ENCODE measurements around the gene RPS18. TPM values are rescaled to one million over a fixed set of nuclear protein-coding genes. Genes with fewer than 3 reads are reported as not detected.

RPS18 gene
- total and polyA plus RNA-seq, 2 of the 4 experiments (the other 2 are of a cell fraction): 6,577 to 8,417 TPM

DNA sequence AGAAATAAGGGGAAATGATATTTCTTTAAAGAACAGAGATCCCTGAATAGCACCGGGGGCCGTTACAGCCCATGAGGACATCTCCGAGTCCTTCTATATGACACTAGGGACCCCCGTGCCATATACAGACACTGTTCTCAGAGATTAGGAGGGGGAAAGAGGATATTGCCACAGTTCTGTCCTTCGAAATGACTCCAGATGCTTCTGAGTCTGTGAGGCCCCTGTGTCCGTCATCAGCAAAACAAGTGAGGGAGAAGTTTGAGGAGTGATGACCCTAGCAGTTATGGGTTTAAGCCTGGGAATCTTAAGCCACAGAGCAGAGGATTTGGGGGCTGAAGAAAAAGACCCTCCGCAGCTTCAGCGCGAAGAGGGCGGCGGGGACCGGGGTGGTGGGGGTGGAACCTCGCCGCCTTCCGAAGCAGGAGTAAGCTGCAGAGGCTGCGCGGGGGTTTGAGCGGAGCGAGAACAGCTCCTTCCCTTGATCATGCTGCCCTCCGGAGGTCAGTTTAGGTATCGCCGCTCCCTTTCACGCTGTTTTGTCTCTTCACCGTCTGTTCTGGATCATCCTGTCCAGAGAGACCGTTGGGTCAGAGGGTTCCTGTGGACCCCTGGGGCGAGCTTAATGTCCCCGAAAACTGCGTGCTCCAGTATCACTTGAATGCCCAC is 23.8 kb upstream of the RPS18 start:
- peak overlapping the region; percentile 69 for H3K56ac ChIP-seq (ENCODE audit: extremely low read depth, insufficient read depth, low read length)
- peak overlapping the region; percentile 81 for H2BK5ac ChIP-seq (ENCODE audit: low read depth, low read length, poor library complexity, severe bottlenecking)
- peak overlapping the region; percentile 46 for H3K4me3 ChIP-seq (ENCODE audit: insufficient read depth, low read depth, low read length)
- H3K9ac ChIP-seq (ENCODE audit: low read depth, low read length): peak overlapping the region; percentile 82
- ChIA-PET CTCF (interaction anchor here (0.6 to 1.4 kb wide), 10 partner anchors 10 to 232 kb away, joined by 3 to 6 read pairs (median 3); no protein-coding TSS in a partner anchor), POLR2A (ENCODE audit: unreplicated experiment) (interaction anchor here (0.5 to 0.6 kb wide), 4 partner anchors 8 to 410 kb away, joined by 3 to 6 read pairs (median 4); no protein-coding TSS in a partner anchor)
- H3K27ac ChIP-seq (ENCODE audit: insufficient read depth, low read length): peak overlapping the region; percentile 84
- dilution Hi-C loops (cut with HindIII; ENCODE audit: low sequenced_read_pairs, unreplicated experiment): no loop called here
- ATAC-seq (ENCODE audit: low read depth): peak; percentile 59
- H3K36me3 ChIP-seq (ENCODE audit: control insufficient read depth, insufficient read depth, low read length): peaks cover 8% of the 10 kb centered on the region; the same call in 1 of the 2 replicates
- peaks cover 3% of the 10 kb centered on the region; the same call in 1 of the 2 replicates for H4K20me1 ChIP-seq (ENCODE audit: insufficient read depth, low read length)
- H4K91ac ChIP-seq (ENCODE audit: insufficient read depth, low read depth, low read length): peak overlapping the region; percentile 66
- H3K4me1 ChIP-seq (ENCODE audit: control insufficient read depth, insufficient read depth, low read length): peaks cover 12% of the 10 kb centered on the region
- peak overlapping the region; percentile 41 to 88 for H4K8ac ChIP-seq (ENCODE audit: low read depth in 2 of 2, low read length in 2 of 2)
- peak overlapping the region; percentile 89 for H3K4me2 ChIP-seq (ENCODE audit: low read depth, low read length)
- peaks cover 0 to 24% of the 10 kb centered on the region in 2 experiments; a peak in 2 of 4 replicates for H3K79me1 ChIP-seq (ENCODE audit: low read depth in 1 of 2, low read length in 2 of 2)
- intact Hi-C loops (cut with micrococcal nuclease): loop anchor here (1.0 to 5.0 kb wide), 8 partner anchors 47 to 361 kb away; partner anchors contain the start of genes RXRB and SLC39A7
- TF ChIP-seq, protein P1, sequence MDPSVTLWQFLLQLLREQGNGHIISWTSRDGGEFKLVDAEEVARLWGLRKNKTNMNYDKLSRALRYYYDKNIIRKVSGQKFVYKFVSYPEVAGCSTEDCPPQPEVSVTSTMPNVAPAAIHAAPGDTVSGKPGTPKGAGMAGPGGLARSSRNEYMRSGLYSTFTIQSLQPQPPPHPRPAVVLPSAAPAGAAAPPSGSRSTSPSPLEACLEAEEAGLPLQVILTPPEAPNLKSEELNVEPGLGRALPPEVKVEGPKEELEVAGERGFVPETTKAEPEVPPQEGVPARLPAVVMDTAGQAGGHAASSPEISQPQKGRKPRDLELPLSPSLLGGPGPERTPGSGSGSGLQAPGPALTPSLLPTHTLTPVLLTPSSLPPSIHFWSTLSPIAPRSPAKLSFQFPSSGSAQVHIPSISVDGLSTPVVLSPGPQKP (IDR thresholded peaks at IDR 0.05; ENCODE audit: borderline replicate concordance, low read depth, low read length): no peak
- TF ChIP-seq, protein P2, sequence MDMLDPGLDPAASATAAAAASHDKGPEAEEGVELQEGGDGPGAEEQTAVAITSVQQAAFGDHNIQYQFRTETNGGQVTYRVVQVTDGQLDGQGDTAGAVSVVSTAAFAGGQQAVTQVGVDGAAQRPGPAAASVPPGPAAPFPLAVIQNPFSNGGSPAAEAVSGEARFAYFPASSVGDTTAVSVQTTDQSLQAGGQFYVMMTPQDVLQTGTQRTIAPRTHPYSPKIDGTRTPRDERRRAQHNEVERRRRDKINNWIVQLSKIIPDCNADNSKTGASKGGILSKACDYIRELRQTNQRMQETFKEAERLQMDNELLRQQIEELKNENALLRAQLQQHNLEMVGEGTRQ (IDR thresholded peaks at IDR 0.05; ENCODE audit: low read depth, low read length): no peak
- TF ChIP-seq POLR2A (IDR thresholded peaks at IDR 0.05; ENCODE audit: low read depth, low read length) (peak; percentile 20; the same call in 1 of the 2 replicates), NFE2L2 (IDR thresholded peaks at IDR 0.05; ENCODE audit: low read depth, low read length) (peak; percentile 12; the same call in 1 of the 2 replicates), RFX5 (IDR thresholded peaks at IDR 0.05; ENCODE audit: low read depth, low read length) (no peak), SMC3 (IDR thresholded peaks at IDR 0.05; ENCODE audit: low read depth, low read length) (peak; percentile 81), RAD21 (IDR thresholded peaks at IDR 0.05; ENCODE audit: low read length) (peak; percentile 97), CEBPB (IDR thresholded peaks at IDR 0.05; ENCODE audit: low read depth, low read length) (no peak), MXI1 (IDR thresholded peaks at IDR 0.05; ENCODE audit: borderline replicate concordance, low read depth, low read length) (peak; percentile 54; the same call in 1 of the 2 replicates), MAZ (IDR thresholded peaks at IDR 0.05; ENCODE audit: borderline replicate concordance, low read depth, low read length) (peak; percentile 68; the same call in 1 of the 2 replicates)
- TF ChIP-seq, protein P3, sequence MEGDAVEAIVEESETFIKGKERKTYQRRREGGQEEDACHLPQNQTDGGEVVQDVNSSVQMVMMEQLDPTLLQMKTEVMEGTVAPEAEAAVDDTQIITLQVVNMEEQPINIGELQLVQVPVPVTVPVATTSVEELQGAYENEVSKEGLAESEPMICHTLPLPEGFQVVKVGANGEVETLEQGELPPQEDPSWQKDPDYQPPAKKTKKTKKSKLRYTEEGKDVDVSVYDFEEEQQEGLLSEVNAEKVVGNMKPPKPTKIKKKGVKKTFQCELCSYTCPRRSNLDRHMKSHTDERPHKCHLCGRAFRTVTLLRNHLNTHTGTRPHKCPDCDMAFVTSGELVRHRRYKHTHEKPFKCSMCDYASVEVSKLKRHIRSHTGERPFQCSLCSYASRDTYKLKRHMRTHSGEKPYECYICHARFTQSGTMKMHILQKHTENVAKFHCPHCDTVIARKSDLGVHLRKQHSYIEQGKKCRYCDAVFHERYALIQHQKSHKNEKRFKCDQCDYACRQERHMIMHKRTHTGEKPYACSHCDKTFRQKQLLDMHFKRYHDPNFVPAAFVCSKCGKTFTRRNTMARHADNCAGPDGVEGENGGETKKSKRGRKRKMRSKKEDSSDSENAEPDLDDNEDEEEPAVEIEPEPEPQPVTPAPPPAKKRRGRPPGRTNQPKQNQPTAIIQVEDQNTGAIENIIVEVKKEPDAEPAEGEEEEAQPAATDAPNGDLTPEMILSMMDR (conservative IDR thresholded peaks at IDR 0.05; ENCODE audit: low read depth, low read length): peak; percentile 96
- in situ Hi-C loops (cut with MboI; ENCODE audit: low sequenced_read_pairs): loop anchor here (5.0 to 10.0 kb wide), 3 partner anchors 86 to 231 kb away; no protein-coding TSS in a partner anchor
- H3K9me1 ChIP-seq (ENCODE audit: insufficient read depth, low read length): peaks cover 11% of the 10 kb centered on the region
- peak overlapping the region; percentile 92 for H3K4ac ChIP-seq (ENCODE audit: low read depth, low read length)
- peak overlapping the region; percentile 86 for H3K18ac ChIP-seq (ENCODE audit: low read depth, low read length)
- peak overlapping the region; percentile 64 for H2BK20ac ChIP-seq (ENCODE audit: low read depth, low read length)
- H3K9me3 ChIP-seq (ENCODE audit: control insufficient read depth, insufficient read depth, low read length): no peaks in the 10 kb centered on the region
- BruUV-seq (replicated peaks): no TSS peak
- peak overlapping the region; percentile 33; the same call in 1 of the 3 replicates for H2BK15ac ChIP-seq (ENCODE audit: low read depth, low read length)
- H3K23ac ChIP-seq (ENCODE audit: low read depth, low read length): peak overlapping the region; percentile 95
- WGBS, 2 experiments (ENCODE audit: extremely low coverage in 2 of 2, insufficient read length in 1 of 2): 0% methylated on average over 4 of the region's 28 CpGs; no CpG with 5 or more reads in 1 of the 2 experiments
- H2AFZ ChIP-seq (replicated peaks; ENCODE audit: low read length, poor library complexity): peak overlapping the region; percentile 94
- H4K5ac ChIP-seq (ENCODE audit: low read depth, low read length): peak overlapping the region; percentile 47
- H2AK5ac ChIP-seq (ENCODE audit: low read depth, low read length): peak overlapping the region; percentile 58; the same call in 1 of the 2 replicates
- peak overlapping the region; percentile 97 for H2AK9ac ChIP-seq (replicated peaks; ENCODE audit: low read depth, low read length, poor library complexity)
- peak overlapping the region; percentile 83 for H2BK120ac ChIP-seq (ENCODE audit: low read depth, low read length)
- peaks cover under 1% of the 10 kb centered on the region; the same call in 1 of the 2 replicates for H3K27me3 ChIP-seq (ENCODE audit: control insufficient read depth, insufficient read depth, low read length)
- H3K14ac ChIP-seq (replicated peaks; ENCODE audit: low read depth, low read length): peak overlapping the region; percentile 88
- DNase-seq: peak; percentile 81
